Measurements from ENCODE around the gene CERS6. TPM values are rescaled to one million over a fixed set of nuclear protein-coding genes. Genes with fewer than 3 reads are reported as not detected.

The CERS6 gene
- total RNA-seq, 4 donors from 2014 or later = 53.7 to 78.3 (median 63.8) TPM

GRCh38 chr2:168678153-168678853, 222.2 kb downstream of the CERS6 start:
- no peak overlapping the region for H3K4me3 ChIP-seq (ENCODE audit: low read depth, poor library complexity, severe bottlenecking)
- no peak for TF ChIP-seq POLR2A (IDR thresholded peaks at IDR 0.05)
- no peak for TF ChIP-seq CTCF (IDR thresholded peaks at IDR 0.05)

DNA sequence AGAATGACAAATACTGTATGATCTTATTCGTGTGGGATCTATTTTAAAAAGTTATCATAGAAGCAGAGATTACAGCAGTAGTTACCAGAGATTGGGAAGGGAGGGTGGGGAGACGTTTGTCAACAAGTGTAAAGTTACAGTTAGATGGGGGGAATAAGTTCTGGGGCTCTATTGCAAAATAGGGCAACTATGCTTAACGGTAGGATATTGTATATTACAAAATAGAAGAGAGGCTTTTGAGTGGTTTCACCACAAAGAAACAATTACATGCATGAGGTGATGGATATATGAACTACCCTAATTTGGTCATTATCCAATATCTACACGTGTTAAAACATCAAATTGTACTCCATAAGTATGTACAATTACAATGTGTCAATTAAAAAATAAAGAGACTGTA, 223.0 kb downstream of the CERS6 start:
- no peak overlapping the region for H3K4me3 ChIP-seq (ENCODE audit: low read depth, poor library complexity, severe bottlenecking)
- WGBS, 2 donors = 83 to 84% methylated on average over 4 of the region's 4 CpGs
- no peak for DNase-seq (ENCODE audit: low spot score in 2 of 2)
- TF ChIP-seq POLR2A (IDR thresholded peaks at IDR 0.05) (no peak), CTCF (IDR thresholded peaks at IDR 0.05) (no peak)
- intact Hi-C loops (cut with DNase I; ENCODE audit: low total_unique reads) = no loop called here

More at GRCh38 chr2:168678153-168678853, 222.2 kb downstream of the CERS6 start:
- no peak for DNase-seq (ENCODE audit: low spot score in 2 of 2)
- intact Hi-C loops (cut with DNase I; ENCODE audit: low total_unique reads) = no loop called here
- WGBS, 2 donors = 90 to 93% methylated on average over 10 of the region's 10 CpGs

- H3K4me3 ChIP-seq (ENCODE audit: low read depth, poor library complexity, severe bottlenecking) = no peak overlapping the region
- WGBS, 2 donors = 82 to 88% methylated on average over 8 of the region's 8 CpGs
- TF ChIP-seq POLR2A (IDR thresholded peaks at IDR 0.05) (no peak), CTCF (IDR thresholded peaks at IDR 0.05) (no peak)
- intact Hi-C loops (cut with DNase I; ENCODE audit: low total_unique reads) = no loop called here
- DNase-seq (ENCODE audit: low spot score in 2 of 2) = no peak
These were observed 223.8 kb downstream of the CERS6 start for GRCh38 chr2:168679741-168680310.

- TF ChIP-seq POLR2A (IDR thresholded peaks at IDR 0.05) (no peak), CTCF (IDR thresholded peaks at IDR 0.05) (no peak)
- intact Hi-C loops (cut with DNase I; ENCODE audit: low total_unique reads) = no loop called here
- no peak overlapping the region for H3K4me3 ChIP-seq (ENCODE audit: low read depth, poor library complexity, severe bottlenecking)
- no peak for DNase-seq (ENCODE audit: low spot score in 2 of 2)
- 82 to 90% methylated on average over 1 of the region's 1 CpG for WGBS, 2 donors
These were observed 227.9 kb downstream of the CERS6 start for GRCh38 chr2:168683996-168684395.

DNA sequence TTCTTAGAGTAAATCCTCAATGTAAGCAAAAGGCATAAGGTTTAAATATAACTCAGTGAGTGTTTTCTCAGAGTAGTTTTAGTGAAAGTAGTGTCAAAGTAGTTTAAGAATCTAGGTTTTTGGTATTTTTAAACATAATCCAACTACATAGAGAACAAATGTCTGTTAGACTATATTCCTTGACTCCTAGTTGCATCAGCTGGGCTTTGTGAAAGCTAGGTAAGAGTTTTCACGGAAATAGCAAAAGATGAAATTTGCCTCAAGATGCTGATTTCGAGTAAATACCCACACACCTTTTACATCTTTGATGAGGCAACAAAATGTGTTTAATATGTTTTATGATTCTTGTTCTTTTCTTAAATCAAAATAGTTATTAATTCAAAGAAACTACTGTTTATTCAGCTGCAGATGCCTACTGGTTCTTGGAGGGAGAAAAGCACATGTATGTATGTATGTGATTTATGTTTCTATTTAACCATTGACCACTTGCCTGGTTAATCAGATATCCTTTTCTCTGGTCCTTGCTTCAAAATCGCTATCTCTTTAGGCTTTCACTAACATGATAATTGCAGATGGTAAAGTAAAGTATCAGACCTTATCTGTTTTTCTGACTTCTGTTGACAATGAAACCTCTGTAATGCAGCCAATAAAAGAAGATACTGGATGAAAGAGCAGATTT, 229.0 kb downstream of the CERS6 start:
- TF ChIP-seq POLR2A (IDR thresholded peaks at IDR 0.05) = no peak
- TF ChIP-seq CTCF (IDR thresholded peaks at IDR 0.05) = no peak
- H3K4me3 ChIP-seq (ENCODE audit: low read depth, poor library complexity, severe bottlenecking) = no peak overlapping the region
- WGBS, 2 donors = 93 to 96% methylated on average over 3 of the region's 3 CpGs
- intact Hi-C loops (cut with DNase I; ENCODE audit: low total_unique reads) = loop anchor here (5.0 kb wide), 1 partner anchor 333 kb away; no protein-coding TSS in a partner anchor
- no peak for DNase-seq (ENCODE audit: low spot score in 2 of 2)
